B cell (primary cell): Measurements from ENCODE around the gene GRM8. TPM values are rescaled to one million over a fixed set of nuclear protein-coding genes. Genes with fewer than 3 reads are reported as not detected.

Experiments used
- ATAC-seq: fragments of 200-7000 bp; cut with Tn5 transposase; one replicate; pipeline ENCODE4 v1.10.0; 2021; ENCODE audit warnings: low read depth, mild to moderate bottlenecking, moderate number of reproducible peaks, moderate library complexity
- CTCF ChIA-PET: fragments of 350-600 bp; sonication (Branson Sonifier 250); formaldehyde crosslinking; loops from one replicate; lab custom pipeline; 2021; ENCODE audit warnings: antibody characterized with exemption, inconsistent platforms; lab: Charles Lee
- POLR2A ChIA-PET: fragments of 350-600 bp; sonication (Branson Sonifier 250); formaldehyde crosslinking; loops from one replicate; lab custom pipeline; 2021; ENCODE audit warnings: antibody characterized with exemption; lab: Charles Lee
- DNase-seq: peaks from one replicate; pipeline ENCODE4 v3.0.0; 2013
- H2AFZ ChIP-seq: 2 replicates; pipeline ENCODE4 v1.6.1; 2012; ENCODE audit warnings: mild to moderate bottlenecking, low read depth, low read length; ENCODE audit not compliant: insufficient read depth, poor library complexity, severe bottlenecking
- H3K27ac ChIP-seq, 2 donors: 1 replicate in 1 of 2; 2 replicates in 1 of 2; pipeline ENCODE4 v1.5.1; 2012 to 2013; ENCODE audit warnings: low read length in 2 of 2, mild to moderate bottlenecking in 2 of 2, moderate library complexity in 1 of 2
- H3K27me3 ChIP-seq, 4 experiments: fragments of 200-600 bp in 1 of 4; sonication (generic) in 1 of 4; replicated peaks in 1 of 4; 1 replicate in 2 of 4; 2 replicates in 2 of 4; pipeline versions ENCODE4 v1.6.1 to v1.7.0; 2013 to 2016; ENCODE audit warnings: low read length in 3 of 4, mild to moderate bottlenecking in 2 of 4, mixed read lengths in 1 of 4, moderate library complexity in 1 of 4; ENCODE audit not compliant: insufficient read depth in 4 of 4, control insufficient read depth in 3 of 4; ENCODE audit errors: control extremely low read depth in 1 of 4
- H3K36me3 ChIP-seq, 2 experiments: replicated peaks in 1 of 2; 1 replicate in 1 of 2; 2 replicates in 1 of 2; pipeline versions ENCODE4 v1.6.1 to v1.7.1; 2013; ENCODE audit warnings: low read length in 1 of 2; ENCODE audit not compliant: insufficient read depth in 2 of 2, control insufficient read depth in 1 of 2; ENCODE audit errors: control extremely low read depth in 1 of 2, extremely low read depth in 1 of 2
- H3K4me1 ChIP-seq, 2 donors: fragments of 200-600 bp in 1 of 2; sonication (generic) in 1 of 2; 1 replicate in 1 of 2; 2 replicates in 1 of 2; pipeline versions ENCODE4 v1.5.1 to v1.6.1; 2013 to 2017; ENCODE audit warnings: low read length in 2 of 2; ENCODE audit not compliant: control insufficient read depth in 2 of 2, insufficient read depth in 2 of 2
- H3K4me2 ChIP-seq: replicated peaks from 2 replicates; pipeline ENCODE3; 2012; ENCODE audit warnings: mild to moderate bottlenecking, low read depth, low read length; ENCODE audit not compliant: poor library complexity, severe bottlenecking
- H3K4me3 ChIP-seq, 5 experiments: fragments of 200-600 bp in 1 of 5; sonication (generic) in 1 of 5; 1 replicate in 3 of 5; 2 replicates in 2 of 5; pipeline versions ENCODE4 v1.5.1 to v1.7.0; 2011 to 2016; ENCODE audit warnings: low read length in 4 of 5, mild to moderate bottlenecking in 4 of 5, low read depth in 2 of 5, control low read depth in 1 of 5, moderate library complexity in 1 of 5; ENCODE audit not compliant: insufficient read depth in 1 of 5; ENCODE audit errors: control extremely low read depth in 1 of 5, extremely low read depth in 1 of 5
- H3K79me2 ChIP-seq: fragments of 200-600 bp; sonication (generic); one replicate; pipeline ENCODE4 v1.6.0; 2016; ENCODE audit warnings: low read length; ENCODE audit not compliant: control insufficient read depth, insufficient read depth
- H3K9ac ChIP-seq: fragments of 200-600 bp; sonication (generic); 2 replicates; pipeline ENCODE4 v1.6.1; 2017; ENCODE audit warnings: mild to moderate bottlenecking, low read length, moderate library complexity
- H3K9me3 ChIP-seq, 3 donors: one replicate each; pipeline versions ENCODE4 v1.6.1 to v1.7.1; 2013; ENCODE audit warnings: low read length in 2 of 3; ENCODE audit not compliant: control insufficient read depth in 2 of 3, insufficient read depth in 1 of 3; ENCODE audit errors: control extremely low read depth in 1 of 3
- H4K20me1 ChIP-seq: 2 replicates; pipeline ENCODE4 v1.6.0; 2012; ENCODE audit warnings: mild to moderate bottlenecking, low read length; ENCODE audit not compliant: insufficient read depth, control insufficient read depth, poor library complexity, severe bottlenecking
- H3K27ac Mint-ChIP-seq: one replicate; pipeline ENCODE4 v1.8.0; 2021; ENCODE audit warnings: mixed read lengths
- H3K27me3 Mint-ChIP-seq: one replicate; pipeline ENCODE4 v1.8.0; 2021; ENCODE audit warnings: mixed read lengths
- H3K4me1 Mint-ChIP-seq: one replicate; pipeline ENCODE4 v1.8.0; 2021; ENCODE audit warnings: mixed read lengths
- H3K4me3 Mint-ChIP-seq: one replicate; pipeline ENCODE4 v1.8.0; 2021; ENCODE audit warnings: mixed read lengths
- H3K9me3 Mint-ChIP-seq: one replicate; pipeline ENCODE4 v1.8.0; 2022; ENCODE audit warnings: mixed read lengths; ENCODE audit not compliant: insufficient read depth
- EZH2 ChIP-seq: IDR thresholded peaks from 2 replicates; pipeline ENCODE4 v1.6.1; 2012; ENCODE audit warnings: borderline replicate concordance, low read depth, mild to moderate bottlenecking, moderate library complexity, low read length; ENCODE audit not compliant: insufficient read depth, poor library complexity, severe bottlenecking
- WGBS: methylation state at CpG from one replicate; pipeline ENCODE4 v1.1.5; 2013; ENCODE audit warnings: missing lambda C conversion rate; ENCODE audit not compliant: insufficient coverage; 5-methylcytosine and 5-hydroxymethylcytosine counted together
- intact Hi-C: fragments of 100-400 bp; cut with micrococcal nuclease; formaldehyde crosslinking; loops from one replicate; pipeline ENCODE4 v1.10.0; 2022
- polyA plus RNA-seq: library from polyadenylated mRNA; depleted of rRNA; stranded (reverse); fragments of >200 nt; gene quantifications from 2 replicates; pipeline ENCODE4 v1.2.3, GENCODE V29; 2012
- total RNA-seq, 2 donors: library from RNA; stranded (reverse); fragments of 120-200 nt in 1 of 2; gene quantifications; 1 replicate in 1 of 2; 2 replicates in 1 of 2; pipeline versions ENCODE4 v1.2.3 to v1.2.4, GENCODE V29; 2013 to 2022
- TF ChIP-seq, protein P1 (sequence below): fragments of 200-600 bp; IDR thresholded peaks from one replicate; pipeline ENCODE4 v1.8.0; 2022; ENCODE audit warnings: antibody characterized with exemption, mild to moderate bottlenecking

GRM8 gene
- total and polyA plus RNA-seq, 2 donors (not counting 1 experiment from before 2014, with no cell fraction given): not detected

DNA sequence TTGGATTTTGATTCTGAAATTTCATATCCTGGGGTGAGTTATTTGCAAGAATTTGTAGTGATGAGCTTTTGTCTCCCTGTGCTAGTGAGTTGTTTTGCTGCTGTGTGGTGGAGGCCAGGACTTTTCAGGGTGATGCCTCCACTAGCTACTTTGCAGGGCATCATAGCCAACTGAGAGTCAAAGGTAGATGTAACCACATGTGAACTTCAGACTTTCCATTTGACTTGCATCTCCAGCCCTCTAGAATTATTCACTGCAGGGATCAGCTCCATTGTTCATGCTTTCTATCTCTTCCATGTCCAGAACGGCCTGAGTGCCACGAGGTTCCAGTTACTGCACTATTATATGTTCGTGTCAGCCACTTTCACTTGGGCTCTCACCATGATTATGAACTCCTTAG lies 534.3 kb downstream of the GRM8 start:
- Histone ChIP-seq H3K27me3 (no peaks in the 10 kb centered on the region), H3K9me3 (no peaks in the 10 kb centered on the region), H3K4me2 (no peak overlapping the region), H3K9ac (no peak overlapping the region), H3K79me2 (no peaks in the 10 kb centered on the region), H2AFZ (no peak overlapping the region), H3K27ac (no peak overlapping the region), H3K36me3 (no peaks in the 10 kb centered on the region), H4K20me1 (no peaks in the 10 kb centered on the region), H3K4me3 (no peak overlapping the region), H3K4me1 (no peaks in the 10 kb centered on the region)
- 96% methylated on average over 3 of the region's 3 CpGs for WGBS
- intact Hi-C loops: no loop called here
- no peaks in the 10 kb centered on the region for H3K4me1 Mint-ChIP-seq
- H3K4me3 Mint-ChIP-seq: no peak overlapping the region
- no peak overlapping the region for H3K27ac Mint-ChIP-seq
- ChIA-PET CTCF (no interaction called here), POLR2A (no interaction called here)
- H3K9me3 Mint-ChIP-seq: no peaks in the 10 kb centered on the region
- ATAC-seq: no peak
- TF ChIP-seq, protein P1, sequence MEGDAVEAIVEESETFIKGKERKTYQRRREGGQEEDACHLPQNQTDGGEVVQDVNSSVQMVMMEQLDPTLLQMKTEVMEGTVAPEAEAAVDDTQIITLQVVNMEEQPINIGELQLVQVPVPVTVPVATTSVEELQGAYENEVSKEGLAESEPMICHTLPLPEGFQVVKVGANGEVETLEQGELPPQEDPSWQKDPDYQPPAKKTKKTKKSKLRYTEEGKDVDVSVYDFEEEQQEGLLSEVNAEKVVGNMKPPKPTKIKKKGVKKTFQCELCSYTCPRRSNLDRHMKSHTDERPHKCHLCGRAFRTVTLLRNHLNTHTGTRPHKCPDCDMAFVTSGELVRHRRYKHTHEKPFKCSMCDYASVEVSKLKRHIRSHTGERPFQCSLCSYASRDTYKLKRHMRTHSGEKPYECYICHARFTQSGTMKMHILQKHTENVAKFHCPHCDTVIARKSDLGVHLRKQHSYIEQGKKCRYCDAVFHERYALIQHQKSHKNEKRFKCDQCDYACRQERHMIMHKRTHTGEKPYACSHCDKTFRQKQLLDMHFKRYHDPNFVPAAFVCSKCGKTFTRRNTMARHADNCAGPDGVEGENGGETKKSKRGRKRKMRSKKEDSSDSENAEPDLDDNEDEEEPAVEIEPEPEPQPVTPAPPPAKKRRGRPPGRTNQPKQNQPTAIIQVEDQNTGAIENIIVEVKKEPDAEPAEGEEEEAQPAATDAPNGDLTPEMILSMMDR: no peak
- TF ChIP-seq EZH2: no peak
- no peak for DNase-seq
- H3K27me3 Mint-ChIP-seq: no peaks in the 10 kb centered on the region

- no peak overlapping the region for H3K4me3 Mint-ChIP-seq
- H3K4me2 ChIP-seq: no peak overlapping the region
- WGBS: no CpG with 5 or more reads among the region's 2 CpGs
- no peaks in the 10 kb centered on the region for H3K27me3 ChIP-seq
- intact Hi-C loops: no loop called here
- ChIA-PET CTCF (no interaction called here), POLR2A (no interaction called here)
- no peak overlapping the region for H3K9ac ChIP-seq
- H3K9me3 Mint-ChIP-seq: peaks cover 2% of the 10 kb centered on the region
- H3K4me3 ChIP-seq: no peak overlapping the region
- TF ChIP-seq, protein P1: no peak
- TF ChIP-seq EZH2: no peak
- no peaks in the 10 kb centered on the region for H4K20me1 ChIP-seq
- H3K79me2 ChIP-seq: no peaks in the 10 kb centered on the region
- H3K36me3 ChIP-seq: no peaks in the 10 kb centered on the region
- H3K4me1 ChIP-seq: no peaks in the 10 kb centered on the region
- H2AFZ ChIP-seq: no peak overlapping the region
- no peaks in the 10 kb centered on the region for H3K9me3 ChIP-seq
- no peaks in the 10 kb centered on the region for H3K4me1 Mint-ChIP-seq
- no peaks in the 10 kb centered on the region for H3K27me3 Mint-ChIP-seq
- H3K27ac ChIP-seq: no peak overlapping the region
- DNase-seq (no peak), ATAC-seq (no peak)
- no peak overlapping the region for H3K27ac Mint-ChIP-seq
Measured at GRCh38 chr7:126716321-126716720, 536.4 kb downstream of the GRM8 start.
